ENCODE results near the gene B3GALT6.
"Not testable (repeated sequence)": the region's sequence is repeated elsewhere in the genome, so short reads cannot be mapped to it uniquely, and the experiment has no call there.

B3GALT6 gene

GRCh38 chr1:1246577-1247340 lies 14.7 kb downstream of the B3GALT6 start, which contains the start of gene C1QTNF12:
C1QTNF12 (minus strand) TSS chr1:1246722; CDS start chr1:1246690, 32 bp downstream.
- DNase-seq = no peak

- DNase-seq = no peak
Observed at GRCh38 chr1:1247341-1247913, 15.4 kb downstream of the B3GALT6 start.

DNA sequence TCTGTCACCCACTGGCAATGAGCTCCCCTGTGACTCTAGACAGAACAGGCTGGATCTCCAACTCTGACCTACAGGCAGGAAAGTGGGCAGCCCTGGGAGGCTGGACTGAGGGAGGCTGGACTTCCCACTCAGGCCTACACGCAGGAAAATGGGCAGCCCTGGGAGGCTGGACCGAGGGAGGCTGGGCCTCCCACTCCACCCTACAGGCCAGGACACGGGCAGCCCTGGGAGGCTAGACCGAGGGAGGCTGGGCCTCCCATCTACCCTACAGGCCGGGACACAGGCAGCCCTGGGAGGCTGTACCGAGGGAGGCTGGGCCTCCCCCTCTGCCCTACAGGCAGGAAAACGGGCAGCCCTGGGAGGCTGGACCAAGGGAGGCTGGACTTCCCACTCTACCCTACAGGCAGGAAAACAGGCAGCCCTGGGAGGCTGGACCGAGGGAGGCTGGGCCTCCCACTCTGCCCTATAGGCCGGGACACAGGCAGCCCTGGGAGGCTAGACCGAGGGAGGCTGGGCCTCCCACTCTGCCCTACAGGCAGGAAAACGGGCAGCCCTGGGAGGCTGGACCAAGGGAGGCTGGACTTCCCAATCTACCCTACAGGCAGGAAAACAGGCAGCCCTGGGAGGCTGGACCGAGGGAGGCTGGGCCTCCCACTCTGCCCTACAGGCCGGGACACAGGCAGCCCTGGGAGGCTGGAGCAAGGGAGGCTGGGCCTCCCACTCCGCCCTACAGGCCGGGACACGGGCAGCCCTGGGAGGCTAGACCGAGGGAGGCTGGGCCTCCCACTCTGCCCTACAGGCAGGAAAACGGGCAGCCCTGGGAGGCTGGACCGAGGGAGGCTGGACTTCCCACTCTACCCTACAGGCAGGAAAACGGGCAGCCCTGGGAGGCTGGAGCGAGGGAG lies 16.2 kb downstream of the B3GALT6 start:
- not testable (repeated sequence) for DNase-seq

GRCh38 chr1:1250786-1251284 lies 18.8 kb downstream of the B3GALT6 start:
- no peak for DNase-seq

DNA sequence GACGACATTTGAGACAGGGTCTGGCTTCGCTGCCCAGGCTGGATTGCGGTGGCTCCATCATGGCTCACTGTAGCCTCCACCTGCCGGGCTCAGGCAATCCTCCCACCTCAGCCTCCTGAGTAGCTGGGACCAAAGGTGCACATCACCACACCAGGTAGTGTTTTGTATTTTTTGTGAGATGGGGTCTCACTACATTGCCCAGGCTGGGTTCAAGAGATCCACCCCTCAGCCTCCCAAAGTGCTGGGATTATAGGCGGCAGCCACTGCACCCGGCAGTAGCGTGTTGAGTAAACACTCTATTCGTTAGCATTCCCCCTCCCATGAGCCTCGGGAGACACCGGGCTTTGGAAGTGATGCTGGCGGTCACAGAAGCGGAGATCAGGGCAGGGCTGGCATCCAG lies 21.3 kb downstream of the B3GALT6 start:
- DNase-seq = no peak

- DNase-seq = no peak
Observed at GRCh38 chr1:1253972-1254666, 22.1 kb downstream of the B3GALT6 start.

GRCh38 chr1:1254667-1254998 lies 22.6 kb downstream of the B3GALT6 start:
- DNase-seq = no peak

GRCh38 chr1:1255078-1255477 lies 23.0 kb downstream of the B3GALT6 start:
- no peak for DNase-seq

- DNase-seq = no peak
Observed at GRCh38 chr1:1255611-1256010, 23.6 kb downstream of the B3GALT6 start.

DNA sequence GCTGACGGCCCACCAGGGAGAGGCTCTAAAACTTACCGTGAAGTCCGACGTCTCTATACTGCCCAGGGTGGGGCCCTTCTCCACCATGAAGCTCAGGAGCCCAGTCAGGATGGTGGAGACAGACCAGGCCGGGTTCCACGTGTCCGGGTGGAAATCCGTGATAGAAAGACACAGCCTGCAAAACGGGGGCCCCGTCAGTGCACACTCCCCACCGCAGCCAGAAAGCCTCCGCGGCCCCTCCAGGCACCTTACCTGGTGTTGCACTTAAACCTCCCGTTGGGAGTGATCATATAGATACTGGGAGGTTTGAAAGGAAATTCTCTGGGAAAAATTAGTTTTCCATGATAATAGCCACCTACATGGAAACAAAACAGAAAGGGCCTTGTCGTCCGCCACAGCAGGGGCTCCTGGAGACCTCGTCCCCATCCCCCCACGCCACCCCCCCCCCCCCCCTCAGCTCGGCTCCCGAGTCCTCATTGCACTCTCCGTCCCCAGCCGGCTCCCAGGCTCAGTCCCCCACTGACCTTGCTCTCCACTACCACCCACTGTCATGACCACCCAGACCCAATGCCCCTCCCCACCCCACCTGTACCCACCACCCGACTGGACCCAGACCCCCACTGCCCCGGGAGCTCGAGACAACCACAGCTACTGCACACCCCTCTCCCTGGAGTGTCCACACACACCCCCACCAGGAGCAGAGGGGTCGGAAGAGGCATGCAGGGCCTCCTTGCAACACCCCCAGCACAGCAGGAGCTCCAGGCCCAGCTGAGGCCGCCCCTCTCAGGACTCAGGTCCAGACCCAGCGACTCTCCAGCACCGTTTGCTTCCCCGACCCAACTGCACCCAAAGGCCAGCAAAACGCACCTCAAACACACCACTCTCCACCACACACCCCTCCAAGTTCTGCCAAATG lies 25.2 kb downstream of the B3GALT6 start:
- DNase-seq = no peak

GRCh38 chr1:1259119-1259488 lies 27.1 kb downstream of the B3GALT6 start:
- no peak for DNase-seq

DNA sequence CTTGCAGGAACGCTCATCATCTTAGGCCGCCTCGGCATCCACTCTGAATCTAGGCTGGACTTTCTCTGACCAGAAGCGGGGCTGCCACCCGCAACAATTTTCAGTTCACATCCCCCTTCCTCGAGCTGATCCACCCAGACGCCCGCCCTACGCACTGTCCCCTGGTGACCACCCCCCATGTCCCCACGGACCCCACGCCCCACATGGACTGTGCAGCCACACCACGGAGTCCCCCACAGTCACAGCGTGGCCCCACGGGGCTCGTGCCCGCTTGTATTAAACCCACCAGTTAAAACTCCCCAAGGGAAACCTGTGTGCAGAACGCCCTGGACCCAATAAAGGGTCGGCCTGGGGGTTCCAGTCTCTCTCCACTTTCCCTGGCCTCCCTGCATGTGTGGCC lies 27.5 kb downstream of the B3GALT6 start:
- DNase-seq = no peak

DNA sequence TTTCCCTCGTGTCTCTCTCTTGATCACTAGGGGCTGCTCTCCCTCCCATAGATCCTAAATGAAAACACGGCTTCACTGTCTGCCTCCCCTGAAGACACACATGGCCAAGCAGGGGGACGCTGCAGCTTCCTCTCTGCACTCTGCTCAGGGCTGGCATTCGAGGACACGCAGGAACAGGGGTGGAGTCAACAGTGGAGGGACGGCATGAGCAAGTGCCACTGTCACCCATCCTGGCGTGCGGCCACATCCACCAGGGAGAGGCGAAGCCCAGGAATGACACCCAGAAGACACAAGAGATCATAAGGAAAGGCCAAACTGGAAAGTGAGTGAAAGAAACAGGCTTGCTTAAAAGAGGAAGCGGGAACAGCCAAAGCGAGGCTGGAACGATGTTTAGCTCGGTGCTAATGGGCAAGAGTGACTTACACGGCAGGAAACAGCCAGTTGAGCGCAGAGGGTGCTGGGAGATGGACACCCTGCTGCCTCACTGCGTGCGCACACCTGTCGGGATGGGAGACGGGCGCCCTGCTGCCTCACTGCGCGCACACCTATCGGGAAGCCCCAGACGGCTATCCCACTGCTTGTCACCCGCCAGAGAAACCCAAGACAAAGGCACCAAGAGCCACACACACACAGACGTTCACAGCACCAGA lies 28.0 kb downstream of the B3GALT6 start:
- no peak for DNase-seq

- DNase-seq = no peak
Observed at GRCh38 chr1:1260843-1261560, 29.0 kb downstream of the B3GALT6 start.

DNA sequence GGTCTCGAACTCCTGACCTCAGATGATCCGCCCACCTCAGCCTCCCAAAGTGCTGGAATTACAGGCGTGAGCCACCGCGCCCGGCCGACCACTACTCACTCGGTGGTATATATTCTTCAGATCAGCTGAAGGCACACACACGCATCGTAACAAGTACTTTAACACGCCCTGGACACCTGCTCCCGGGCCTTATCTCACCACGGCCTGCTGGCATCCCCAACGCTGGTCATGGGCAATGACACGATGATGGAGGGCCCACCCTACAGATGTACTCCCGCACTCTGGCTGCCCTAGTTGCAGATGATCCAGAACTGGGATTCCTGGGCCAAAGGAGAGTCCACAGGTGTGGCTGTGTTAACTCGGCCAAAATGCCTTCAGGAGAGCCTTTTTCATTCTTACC lies 30.0 kb downstream of the B3GALT6 start:
- no peak for DNase-seq

GRCh38 chr1:1262758-1263157 lies 30.7 kb downstream of the B3GALT6 start:
- DNase-seq = no peak

- DNase-seq = no peak
Observed at GRCh38 chr1:1264026-1264425, 32.0 kb downstream of the B3GALT6 start.

DNA sequence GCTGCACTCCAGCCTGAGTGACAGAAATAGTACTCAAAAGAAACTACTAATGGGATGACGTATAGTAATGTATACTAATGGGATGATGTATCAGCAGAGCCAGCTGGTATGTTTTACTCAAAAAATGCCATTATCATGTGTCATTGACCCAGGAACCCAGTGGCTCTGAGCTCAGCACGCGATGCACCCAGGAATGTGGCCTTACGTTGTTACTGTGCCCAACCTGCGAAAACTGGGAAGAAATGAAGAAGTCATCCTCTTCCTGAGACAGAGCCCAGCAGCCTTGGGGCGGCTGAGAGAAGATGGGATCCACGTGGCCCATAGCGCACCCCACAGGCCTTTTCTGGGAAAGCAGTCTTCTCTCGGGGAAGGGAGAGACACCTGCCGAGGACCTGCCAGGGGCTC lies 32.8 kb downstream of the B3GALT6 start:
- peak; percentile 100 for DNase-seq

- DNase-seq = no peak
Observed at GRCh38 chr1:1267488-1268283, 35.6 kb downstream of the B3GALT6 start.

DNA sequence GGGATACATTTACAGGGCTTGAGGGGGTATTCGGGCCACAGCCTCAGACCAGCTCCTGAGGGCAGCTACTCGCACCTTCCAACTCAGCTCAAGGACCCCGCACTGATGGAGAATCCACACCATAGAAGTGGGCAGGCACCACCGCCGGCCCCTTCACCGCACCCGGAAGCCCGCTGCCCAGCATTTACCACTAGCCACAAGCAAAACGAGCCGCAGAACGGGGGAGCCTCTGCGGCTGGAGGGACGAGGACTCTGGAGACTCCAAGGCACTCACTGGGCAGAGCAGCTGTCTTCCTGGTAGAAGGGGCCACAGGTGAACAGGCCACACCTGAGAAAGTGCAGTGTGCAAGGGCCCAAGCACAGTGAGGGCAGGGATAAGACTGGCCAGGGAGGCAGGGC lies 36.2 kb downstream of the B3GALT6 start:
- DNase-seq = no peak

Data from HCEC 1CT (cell line).